Measurements from ENCODE around the gene AGBL2. TPM values are rescaled to one million over a fixed set of nuclear protein-coding genes. Genes with fewer than 3 reads are reported as not detected.
A peak's percentile ranks its signal among the peaks of the same experiment; 100 is the strongest.
"Not testable (repeated sequence)": the region's sequence is repeated elsewhere in the genome, so short reads cannot be mapped to it uniquely, and the experiment has no call there.

Gene AGBL2
- polyA plus RNA-seq, 4 donors, result 5.1 to 13.9 (median 10.2) TPM

DNA sequence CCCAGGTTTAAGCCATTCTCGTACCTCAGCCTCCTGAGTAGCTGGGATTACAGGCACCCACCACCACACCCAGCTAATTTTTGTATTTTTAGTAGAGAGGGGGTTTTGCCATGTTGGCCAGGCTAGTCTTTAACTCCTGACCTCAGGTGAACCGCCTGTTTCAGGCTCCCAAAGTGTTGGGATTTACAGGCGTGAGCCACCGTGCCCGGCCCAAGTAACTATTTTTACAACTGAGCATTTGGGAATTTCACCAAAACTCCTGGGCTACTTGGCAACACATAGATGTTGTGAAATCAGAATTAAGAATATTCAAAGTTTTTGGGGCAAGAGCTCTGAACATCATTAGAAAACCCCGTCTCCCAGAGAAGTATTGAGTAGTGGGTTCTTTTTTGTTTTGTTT is 74.7 kb downstream of the AGBL2 start:
- not testable (repeated sequence) for DNase-seq (ENCODE audit: low read depth in 4 of 4, low spot score in 2 of 4)

DNA sequence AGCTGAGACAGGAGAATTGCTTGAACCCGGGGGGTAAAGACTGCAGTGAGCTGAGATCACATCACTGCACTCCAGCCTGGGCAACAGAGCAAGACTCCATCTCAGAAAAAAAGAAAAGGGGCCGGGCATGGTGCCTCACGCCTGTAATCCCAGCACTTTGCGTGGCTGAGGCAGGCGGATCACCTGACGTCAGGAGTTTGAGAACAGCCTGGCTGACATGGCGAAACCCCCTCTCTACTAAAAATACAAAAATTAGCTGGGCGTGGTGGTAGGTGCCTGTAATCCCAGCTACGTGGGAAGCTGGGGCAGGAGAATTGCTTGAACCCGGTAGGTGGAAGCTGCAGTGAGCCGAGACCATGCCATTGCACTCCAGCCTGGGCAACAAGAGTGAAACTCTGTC is 78.8 kb downstream of the AGBL2 start:
- not testable (repeated sequence) for DNase-seq (ENCODE audit: low read depth in 4 of 4, low spot score in 2 of 4)

DNA sequence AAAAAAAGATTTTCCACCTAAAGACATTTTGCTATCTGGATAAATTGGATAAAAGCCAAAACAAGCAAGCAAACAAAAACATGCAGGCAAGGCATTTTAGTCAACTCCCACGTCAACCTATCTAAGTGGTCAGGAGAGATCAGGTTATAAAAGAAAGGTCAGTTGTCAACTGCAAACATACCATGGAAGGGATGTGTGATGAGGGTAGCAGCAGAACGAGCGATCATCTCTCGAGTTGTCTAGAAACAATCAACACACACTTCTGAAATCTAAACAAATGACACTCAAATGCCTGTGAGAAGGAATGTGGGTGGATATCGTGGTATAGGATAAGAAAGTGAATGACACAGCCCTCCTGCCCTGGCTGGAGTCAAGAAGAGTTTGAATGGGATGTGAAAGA is 83.7 kb downstream of the AGBL2 start:
- DNase-seq (ENCODE audit: low read depth in 4 of 4, low spot score in 2 of 4), result no peak

DNA sequence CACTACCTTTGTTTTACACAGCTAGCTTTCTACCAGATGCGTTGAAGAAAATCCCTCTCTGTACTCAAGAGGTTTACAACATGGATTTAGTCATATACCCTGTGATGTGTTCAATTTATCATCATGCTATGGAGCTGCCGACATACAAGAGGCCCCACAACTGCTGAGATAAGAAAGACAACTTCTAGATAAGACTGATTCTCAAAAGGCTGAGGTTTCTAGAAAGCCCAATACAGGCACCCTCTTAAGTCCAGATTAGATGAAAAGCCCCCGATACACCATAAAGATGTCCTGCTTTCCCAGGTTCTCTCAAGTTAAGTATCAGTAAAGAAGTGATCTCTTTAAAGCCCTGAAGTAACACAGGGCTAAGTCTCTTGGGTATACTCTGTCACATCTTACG is 87.1 kb downstream of the AGBL2 start:
- DNase-seq (ENCODE audit: low read depth in 4 of 4, low spot score in 2 of 4), result no peak

DNA sequence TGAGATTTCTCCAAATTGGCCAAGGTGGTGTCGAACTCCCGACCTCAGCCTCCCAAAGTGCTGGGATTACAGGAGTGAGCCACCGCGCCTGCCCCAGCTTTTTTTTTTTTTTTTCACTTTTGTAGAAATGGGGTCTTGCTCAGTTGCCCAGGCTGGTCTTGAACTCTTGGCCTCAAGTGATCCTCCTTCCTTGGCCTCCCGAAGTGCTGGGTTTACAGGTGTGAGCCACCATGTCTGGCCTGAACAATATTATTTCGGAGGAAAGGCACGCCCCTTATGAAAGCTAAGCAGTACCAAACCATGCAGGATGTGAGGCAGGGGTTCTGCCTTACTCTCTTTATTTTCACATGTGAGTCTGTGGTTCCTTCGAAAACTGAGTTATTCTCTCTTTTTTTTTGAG is 88.9 kb downstream of the AGBL2 start:
- no peak for DNase-seq (ENCODE audit: low read depth in 4 of 4, low spot score in 2 of 4)

DNA sequence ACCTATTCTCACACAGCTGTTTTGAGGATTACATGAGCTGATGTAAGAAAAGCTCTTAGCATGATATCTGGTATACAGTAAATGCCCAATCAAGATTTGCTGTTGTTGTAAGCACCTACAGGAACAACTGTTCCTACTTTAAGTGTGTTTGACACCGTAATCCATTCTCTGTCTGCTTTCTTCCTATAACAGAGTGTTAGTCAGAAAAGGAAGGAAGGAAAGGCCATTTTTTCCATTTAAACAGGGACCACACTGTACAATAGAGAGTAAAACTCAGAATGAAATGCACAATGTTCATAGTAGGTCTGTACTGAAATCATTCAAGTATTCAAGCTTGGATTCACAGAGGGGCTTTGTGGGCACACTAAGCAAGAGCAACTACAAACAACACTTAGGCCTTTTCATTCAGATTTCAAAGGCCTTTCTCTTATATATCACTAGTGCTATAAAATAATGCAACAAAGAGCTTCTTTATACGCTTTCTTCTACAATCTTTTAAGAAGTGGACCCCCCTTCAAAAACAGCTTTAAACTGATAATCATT is 94.3 kb downstream of the AGBL2 start:
- no peak for DNase-seq (ENCODE audit: low read depth in 4 of 4, low spot score in 2 of 4)

DNA sequence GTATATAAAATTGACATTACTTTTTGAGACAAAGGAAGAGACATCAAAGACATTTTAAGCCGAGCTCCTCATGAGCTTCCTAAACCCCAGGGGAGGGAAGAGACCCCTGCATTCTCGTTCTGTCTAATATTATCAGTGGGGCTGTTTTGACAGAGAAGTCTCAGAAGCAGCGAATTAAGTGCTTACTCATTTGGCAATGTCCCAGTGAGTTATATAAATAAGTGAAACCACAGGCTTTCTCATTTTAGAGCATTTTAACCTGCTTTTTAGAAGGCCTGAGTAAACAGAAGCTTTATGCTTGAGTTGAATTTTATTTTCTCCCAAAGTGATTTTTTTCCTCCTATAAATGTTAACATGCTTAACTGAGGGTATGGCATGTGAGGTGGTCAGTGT is 97.8 kb downstream of the AGBL2 start:
- no peak for DNase-seq (ENCODE audit: low read depth in 4 of 4, low spot score in 2 of 4)

DNA sequence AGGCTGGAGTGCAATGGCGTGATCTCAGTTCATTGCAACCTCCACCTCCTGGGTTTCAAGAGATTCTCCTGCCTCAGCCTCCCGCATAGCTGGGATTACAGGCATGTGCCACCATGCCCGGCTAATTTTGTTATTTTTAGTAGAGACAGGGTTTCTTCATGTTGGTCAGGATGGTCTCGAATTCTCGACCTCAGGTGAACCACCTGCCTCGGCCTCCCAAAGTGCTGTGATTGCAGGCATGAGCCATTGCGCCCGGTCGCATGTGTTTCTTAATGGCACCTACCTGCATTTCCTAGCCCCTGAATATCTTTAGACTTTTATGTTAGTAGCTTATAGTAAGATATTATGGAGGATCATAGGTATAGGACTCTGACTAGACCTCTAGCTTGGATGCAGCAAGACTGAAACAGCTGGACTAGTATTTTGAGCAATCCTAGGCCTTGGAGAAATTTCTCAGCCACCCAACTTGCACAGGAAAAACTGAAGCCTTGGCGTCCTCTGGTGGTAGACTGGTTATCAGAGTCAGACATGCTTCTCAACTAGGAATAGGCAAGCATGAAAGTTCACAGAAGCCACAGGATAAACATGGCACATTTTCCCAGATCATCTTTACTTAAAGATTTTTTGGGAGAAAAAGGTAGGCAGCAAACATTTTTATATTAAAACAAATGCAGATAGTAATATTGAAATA is 98.3 kb downstream of the AGBL2 start:
- peak in 1 of 4 donors; percentile 44 for DNase-seq (ENCODE audit: low read depth in 4 of 4, low spot score in 2 of 4)

DNA sequence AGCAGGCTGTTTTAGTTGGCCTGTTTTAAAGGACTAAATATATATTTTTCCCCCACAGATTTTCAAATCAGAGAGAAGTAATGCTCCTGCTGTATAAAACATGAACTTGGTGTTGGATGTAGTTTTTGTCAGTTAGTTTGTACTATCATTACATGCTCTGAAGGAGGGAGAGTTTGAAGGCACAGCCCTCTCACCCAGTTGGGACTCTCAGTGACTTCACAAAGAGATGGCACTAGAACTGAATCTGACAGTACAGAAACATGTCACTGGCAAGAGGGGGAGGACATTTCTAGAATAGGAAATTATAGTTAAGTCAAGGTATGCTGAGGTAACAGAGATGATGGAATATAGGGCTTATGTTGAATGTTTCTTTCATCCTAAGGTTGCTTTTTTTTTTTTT is 99.9 kb downstream of the AGBL2 start:
- no peak for DNase-seq (ENCODE audit: low read depth in 4 of 4, low spot score in 2 of 4)

DNA sequence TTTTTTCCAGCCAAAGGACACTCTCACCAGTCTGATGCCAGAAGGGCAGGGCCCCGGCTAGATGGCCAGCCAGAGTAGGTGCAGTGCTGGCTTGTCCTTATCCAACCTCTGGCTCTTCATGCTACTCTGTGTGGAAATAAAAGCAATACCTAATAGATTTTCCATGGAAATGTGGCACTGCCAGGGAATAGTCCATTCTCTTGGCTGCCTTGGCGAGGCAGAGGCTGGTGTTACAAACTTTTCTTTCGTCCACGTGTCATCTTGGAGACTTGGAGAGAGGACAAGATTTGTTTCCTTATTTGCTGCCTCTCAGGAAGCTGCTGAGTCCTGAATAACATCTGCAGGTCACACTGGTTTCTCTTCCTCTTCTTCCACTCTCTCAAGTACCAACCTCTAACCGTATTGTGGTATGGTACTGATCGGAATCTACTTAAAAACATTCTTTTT is 103.8 kb downstream of the AGBL2 start:
- no peak for DNase-seq (ENCODE audit: low read depth in 4 of 4, low spot score in 2 of 4)

DNA sequence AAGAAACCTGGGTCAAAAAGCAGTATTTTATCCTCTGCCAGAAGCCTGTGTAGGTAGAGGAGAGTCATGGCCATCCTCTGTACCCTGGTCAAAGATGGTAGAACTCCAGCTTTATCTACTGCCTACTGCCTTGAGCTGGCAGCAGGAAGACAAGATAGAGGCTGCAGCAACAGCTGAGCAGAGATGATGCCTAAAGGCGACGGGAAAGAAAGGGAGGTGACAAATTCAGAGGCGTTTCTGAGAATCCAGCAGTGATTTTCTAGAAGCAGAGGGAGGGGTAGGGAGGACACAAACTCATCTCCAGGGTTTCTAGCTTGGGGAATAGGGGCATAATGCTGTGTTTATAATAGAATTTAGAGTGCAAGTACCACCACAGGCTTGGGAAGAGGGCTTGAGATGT is 105.5 kb downstream of the AGBL2 start:
- no peak for DNase-seq (ENCODE audit: low read depth in 4 of 4, low spot score in 2 of 4)

Other genes with a start within 250 kb of the AGBL2 start
- gene CELF1, start 162.2 kb downstream of the AGBL2 start, polyA plus RNA-seq (ENCODE audit: insufficient read length in 4 of 4), result 100 to 1,000 TPM in 2 of 4 donors, 10 to 100 TPM in 2; 82.8 to 132 (median 107) TPM
- 10 to 100 TPM; 50.9 to 65.6 (median 58.7) TPM for gene PTPMT1, start 149.8 kb downstream of the AGBL2 start, polyA plus RNA-seq (ENCODE audit: insufficient read length in 4 of 4)
- gene KBTBD4, start 136.4 kb downstream of the AGBL2 start, polyA plus RNA-seq (ENCODE audit: insufficient read length in 4 of 4), result 10 to 100 TPM; 25.6 to 28.3 (median 26.6) TPM
- 100 to 1,000 TPM; 134 to 154 (median 150) TPM for gene NDUFS3, start 136.3 kb downstream of the AGBL2 start, polyA plus RNA-seq (ENCODE audit: insufficient read length in 4 of 4)
- under 1 TPM; 0.21 to 0.63 (median 0.44) TPM for gene FAM180B, start 128.7 kb downstream of the AGBL2 start, polyA plus RNA-seq (ENCODE audit: insufficient read length in 4 of 4)
- 10 to 100 TPM in 2 of 4 donors, 1 to 10 TPM in 2; 4.3 to 13.8 (median 10.4) TPM for gene C1QTNF4, start 121.0 kb downstream of the AGBL2 start, polyA plus RNA-seq (ENCODE audit: insufficient read length in 4 of 4)
- 100 to 1,000 TPM in 3 of 4 donors, 10 to 100 TPM in 1; 98.2 to 117 (median 108) TPM for gene MTCH2, start 72.8 kb downstream of the AGBL2 start, polyA plus RNA-seq (ENCODE audit: insufficient read length in 4 of 4)
- gene FNBP4, start 52.0 kb upstream of the AGBL2 start, polyA plus RNA-seq (ENCODE audit: insufficient read length in 4 of 4), result 100 to 1,000 TPM in 2 of 4 donors, 10 to 100 TPM in 2; 74.6 to 217 (median 143) TPM
- gene NUP160, start 133.0 kb upstream of the AGBL2 start, polyA plus RNA-seq (ENCODE audit: insufficient read length in 4 of 4), result 10 to 100 TPM; 55.3 to 84.6 (median 68.6) TPM

Measured in left renal cortex interstitium (tissue), 4 donors.